Measurements from ENCODE around the gene IRAG1.

Gene IRAG1

DNA sequence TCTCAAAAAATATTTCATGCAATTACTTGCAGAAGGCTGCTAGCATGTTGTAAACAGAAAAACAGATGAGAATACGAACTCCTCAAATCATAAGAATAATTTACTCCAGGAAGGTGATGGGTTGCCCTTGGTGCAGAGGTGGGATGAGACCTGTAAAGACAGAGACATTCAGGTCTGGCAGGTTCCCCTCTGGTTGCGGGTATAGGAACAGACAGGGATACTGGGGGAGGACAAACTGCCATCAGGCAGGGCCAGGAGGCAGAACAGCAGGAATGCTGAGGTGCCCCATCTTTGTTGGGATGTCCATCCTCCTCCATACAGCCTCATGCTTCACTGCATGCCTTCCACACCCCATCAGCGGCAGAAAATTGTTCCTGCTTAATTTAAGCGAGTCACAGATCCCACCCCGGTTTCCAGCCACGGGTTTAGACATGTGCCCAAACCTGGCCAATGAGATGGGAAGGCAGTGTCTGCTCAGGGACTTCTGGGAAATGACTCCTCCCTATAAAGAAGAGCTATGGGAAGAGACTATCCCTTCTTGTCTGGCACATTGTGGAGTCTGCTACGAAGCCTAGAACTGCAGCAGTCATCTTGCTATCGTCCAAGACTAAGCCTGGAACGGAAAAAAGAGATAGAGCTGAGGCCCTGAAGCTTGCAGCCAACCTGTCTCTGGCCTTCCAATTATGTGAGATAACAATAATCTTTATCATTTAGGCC is 23.1 kb upstream of the IRAG1 start:
- Mint-ChIP-seq H3K9me3 (no peaks in the 10 kb centered on the region), H3K4me3 (no peak overlapping the region), H3K36me3 (ENCODE audit: low read depth) (no peaks in the 10 kb centered on the region), H3K4me1 (no peaks in the 10 kb centered on the region), H3K27me3 (peaks cover 7% of the 10 kb centered on the region), H3K27ac (no peak overlapping the region)
- ATAC-seq, result no peak
- DNase-seq, result no peak

DNA sequence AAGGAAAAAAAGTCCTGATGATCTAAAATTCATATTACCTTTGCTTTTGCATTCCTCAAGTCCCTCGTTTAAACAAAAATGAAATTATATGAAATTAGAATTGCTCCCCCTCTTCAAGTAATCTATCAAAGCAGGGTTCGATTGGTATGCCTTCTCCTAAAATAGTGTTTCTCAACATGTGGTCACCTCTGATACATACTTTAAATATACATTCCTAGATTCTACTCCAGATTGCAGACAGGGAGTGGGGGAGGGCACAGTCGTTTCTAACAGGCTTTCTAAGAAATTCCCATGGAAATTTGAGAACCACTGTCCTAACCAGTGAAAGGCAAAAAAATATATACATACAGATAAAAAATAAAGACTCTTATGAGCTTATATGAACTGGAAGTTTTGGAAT is 22.6 kb upstream of the IRAG1 start:
- Mint-ChIP-seq H3K36me3 (ENCODE audit: low read depth) (no peaks in the 10 kb centered on the region), H3K27me3 (peaks cover 7% of the 10 kb centered on the region), H3K4me1 (no peaks in the 10 kb centered on the region), H3K4me3 (no peak overlapping the region), H3K27ac (no peak overlapping the region), H3K9me3 (no peaks in the 10 kb centered on the region)
- ATAC-seq, result no peak
- no peak for DNase-seq

DNA sequence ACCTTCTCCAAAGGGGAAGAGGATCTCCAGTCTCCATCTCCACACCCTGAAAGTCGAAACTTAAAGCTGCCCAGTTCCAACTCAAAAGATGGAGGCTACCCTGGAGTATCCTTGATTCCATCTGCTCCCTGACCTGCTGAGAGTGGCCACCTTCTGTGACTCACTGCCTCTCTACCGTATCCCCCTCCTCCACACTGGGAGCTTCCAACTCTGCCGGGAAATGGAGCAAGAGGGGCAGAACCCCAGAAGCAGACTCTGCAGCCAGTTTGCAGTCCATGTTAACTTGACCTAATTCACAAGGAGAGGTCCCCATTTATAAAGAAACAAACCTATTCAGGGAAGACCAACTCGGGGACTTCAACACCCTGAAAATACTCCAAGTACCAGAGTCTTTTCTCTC is 22.0 kb upstream of the IRAG1 start:
- Mint-ChIP-seq H3K27ac (no peak overlapping the region), H3K36me3 (ENCODE audit: low read depth) (no peaks in the 10 kb centered on the region), H3K27me3 (peaks cover 7% of the 10 kb centered on the region), H3K9me3 (no peaks in the 10 kb centered on the region), H3K4me1 (no peaks in the 10 kb centered on the region), H3K4me3 (no peak overlapping the region)
- ATAC-seq (no peak), DNase-seq (no peak)

DNA sequence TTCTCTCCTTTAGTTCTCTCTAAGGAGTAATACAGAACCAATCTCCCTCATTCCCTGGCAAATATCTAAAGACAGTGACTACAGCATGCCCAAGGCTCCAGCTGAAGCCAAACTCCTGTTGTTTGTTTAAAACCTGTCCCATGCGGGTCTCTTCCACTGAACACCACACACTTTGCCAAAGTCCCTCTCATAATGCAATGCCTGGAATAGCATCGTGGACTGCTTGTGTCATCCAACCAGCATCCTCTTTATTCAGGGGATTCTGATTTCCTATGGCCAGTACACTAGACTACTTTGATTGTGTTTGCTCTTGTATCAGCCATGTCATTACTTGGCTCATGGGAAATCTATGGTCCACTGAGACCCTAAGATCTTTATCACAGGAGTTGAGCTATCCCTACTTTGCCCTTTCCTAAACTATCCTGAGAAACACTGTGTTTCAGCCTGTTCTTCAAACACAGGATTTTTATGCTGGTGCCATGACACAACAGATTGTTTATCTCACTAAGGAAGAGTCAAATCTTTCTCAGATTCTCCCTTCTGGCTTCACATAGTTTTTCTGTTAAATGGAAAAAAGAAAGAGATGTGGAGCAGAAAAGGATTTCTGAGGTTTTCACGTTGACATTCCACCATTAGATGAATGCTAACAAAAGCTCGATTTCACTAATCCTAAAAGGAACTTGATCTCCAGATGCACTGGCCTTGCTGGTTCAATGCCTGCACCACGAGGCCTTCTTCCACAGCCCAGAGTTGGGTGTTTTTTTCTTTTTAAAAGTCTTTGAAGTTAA is 15.9 kb upstream of the IRAG1 start:
- DNase-seq (no peak), ATAC-seq (no peak)
- H3K9me3 Mint-ChIP-seq, result no peaks in the 10 kb centered on the region
- no peak overlapping the region for H3K27ac Mint-ChIP-seq
- H3K36me3 Mint-ChIP-seq (ENCODE audit: low read depth), result no peaks in the 10 kb centered on the region
- no peaks in the 10 kb centered on the region for H3K27me3 Mint-ChIP-seq
- H3K4me3 Mint-ChIP-seq, result no peak overlapping the region
- no peaks in the 10 kb centered on the region for H3K4me1 Mint-ChIP-seq

DNA sequence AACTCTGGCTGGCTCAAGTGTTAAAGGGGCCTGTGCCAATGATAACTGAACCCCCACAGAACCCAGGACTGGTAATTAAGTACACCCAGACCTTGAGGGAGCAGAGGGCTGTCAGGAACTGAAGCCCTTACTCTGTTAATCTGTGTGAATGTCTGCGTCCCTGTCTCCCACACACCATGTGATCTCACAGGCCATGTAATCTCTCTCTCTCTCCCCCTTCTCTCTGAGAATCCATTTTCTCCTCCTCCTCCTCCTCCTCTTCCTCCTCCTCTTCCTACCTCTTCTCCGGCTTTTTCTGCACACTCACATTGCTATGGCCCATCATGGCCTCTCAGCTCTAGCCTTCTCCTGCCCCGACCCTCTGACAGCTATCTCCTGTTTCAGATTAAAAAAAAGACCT is 14.6 kb upstream of the IRAG1 start:
- no peak for DNase-seq
- no peaks in the 10 kb centered on the region for H3K9me3 Mint-ChIP-seq
- H3K36me3 Mint-ChIP-seq (ENCODE audit: low read depth), result no peaks in the 10 kb centered on the region
- H3K27ac Mint-ChIP-seq, result no peak overlapping the region
- H3K4me3 Mint-ChIP-seq, result no peak overlapping the region
- H3K27me3 Mint-ChIP-seq, result no peaks in the 10 kb centered on the region
- ATAC-seq, result no peak
- H3K4me1 Mint-ChIP-seq, result no peaks in the 10 kb centered on the region

DNA sequence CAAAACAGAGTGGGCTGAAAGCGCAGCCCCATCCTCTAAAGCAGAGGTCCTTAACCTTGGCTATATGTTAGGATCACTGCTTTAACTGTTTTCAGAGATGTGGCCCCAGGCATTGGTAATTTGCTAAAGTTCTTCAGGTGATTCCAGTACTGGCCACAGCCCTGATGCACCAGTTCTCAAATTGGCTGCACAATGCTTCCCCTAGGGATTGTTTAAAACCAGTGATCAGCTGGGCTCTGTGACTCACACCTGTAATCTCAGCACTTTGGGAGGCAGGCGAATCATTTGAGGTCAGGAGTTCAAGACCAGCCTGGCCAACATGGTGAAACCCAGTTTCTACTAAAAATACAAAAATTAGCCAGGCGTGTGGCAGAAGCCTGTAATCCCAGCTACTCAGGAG is 8.4 kb upstream of the IRAG1 start:
- H3K27ac Mint-ChIP-seq, result no peak overlapping the region
- H3K36me3 Mint-ChIP-seq (ENCODE audit: low read depth), result peaks cover 2% of the 10 kb centered on the region
- no peaks in the 10 kb centered on the region for H3K4me1 Mint-ChIP-seq
- ATAC-seq, result no peak
- no peak for DNase-seq
- no peak overlapping the region for H3K4me3 Mint-ChIP-seq
- H3K9me3 Mint-ChIP-seq, result peaks cover 5% of the 10 kb centered on the region
- no peaks in the 10 kb centered on the region for H3K27me3 Mint-ChIP-seq

DNA sequence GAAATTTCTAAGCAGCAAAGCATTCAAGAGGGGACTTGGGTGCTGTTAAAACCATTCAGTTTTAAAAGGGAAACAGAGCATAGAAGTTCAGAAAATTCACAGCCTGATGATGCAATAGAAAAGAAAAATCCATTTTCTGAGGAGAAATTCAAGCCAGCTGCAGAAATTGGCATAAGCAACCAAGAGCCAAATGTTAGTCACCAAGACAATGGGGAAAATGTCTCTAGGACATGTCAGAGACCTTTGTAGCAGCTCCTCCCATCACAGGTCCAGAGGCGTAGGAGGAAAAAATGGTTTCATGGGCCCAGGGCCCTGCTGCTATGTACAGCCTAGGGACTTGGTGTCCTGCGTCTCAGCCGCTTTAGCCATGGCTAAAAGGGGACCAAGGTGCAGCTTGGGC is 5.5 kb upstream of the IRAG1 start:
- Mint-ChIP-seq H3K27ac (no peak overlapping the region), H3K36me3 (ENCODE audit: low read depth) (peaks cover 2% of the 10 kb centered on the region), H3K27me3 (peaks cover under 1% of the 10 kb centered on the region), H3K9me3 (peaks cover 5% of the 10 kb centered on the region), H3K4me3 (no peak overlapping the region), H3K4me1 (no peaks in the 10 kb centered on the region)
- ATAC-seq (no peak), DNase-seq (no peak)

DNA sequence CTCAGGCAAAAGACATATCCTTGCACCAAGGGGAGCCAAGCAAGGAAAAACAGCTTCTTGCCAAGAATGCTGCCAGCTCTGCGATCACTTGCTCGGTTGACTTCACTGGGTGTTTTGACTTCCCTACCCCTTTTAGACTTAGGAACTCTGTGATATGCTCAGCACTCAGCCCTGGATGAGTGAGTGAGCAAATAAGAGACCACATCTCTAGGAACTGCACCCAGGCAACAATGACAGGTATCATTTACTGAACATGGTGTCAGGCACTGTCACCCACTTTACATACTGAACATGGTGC is 3.7 kb upstream of the IRAG1 start:
- peaks cover 2% of the 10 kb centered on the region for H3K36me3 Mint-ChIP-seq (ENCODE audit: low read depth)
- peaks cover 5% of the 10 kb centered on the region for H3K9me3 Mint-ChIP-seq
- H3K27me3 Mint-ChIP-seq, result peaks cover 1% of the 10 kb centered on the region
- ATAC-seq (no peak), DNase-seq (no peak)
- no peaks in the 10 kb centered on the region for H3K4me1 Mint-ChIP-seq
- H3K4me3 Mint-ChIP-seq, result no peak overlapping the region
- no peak overlapping the region for H3K27ac Mint-ChIP-seq

DNA sequence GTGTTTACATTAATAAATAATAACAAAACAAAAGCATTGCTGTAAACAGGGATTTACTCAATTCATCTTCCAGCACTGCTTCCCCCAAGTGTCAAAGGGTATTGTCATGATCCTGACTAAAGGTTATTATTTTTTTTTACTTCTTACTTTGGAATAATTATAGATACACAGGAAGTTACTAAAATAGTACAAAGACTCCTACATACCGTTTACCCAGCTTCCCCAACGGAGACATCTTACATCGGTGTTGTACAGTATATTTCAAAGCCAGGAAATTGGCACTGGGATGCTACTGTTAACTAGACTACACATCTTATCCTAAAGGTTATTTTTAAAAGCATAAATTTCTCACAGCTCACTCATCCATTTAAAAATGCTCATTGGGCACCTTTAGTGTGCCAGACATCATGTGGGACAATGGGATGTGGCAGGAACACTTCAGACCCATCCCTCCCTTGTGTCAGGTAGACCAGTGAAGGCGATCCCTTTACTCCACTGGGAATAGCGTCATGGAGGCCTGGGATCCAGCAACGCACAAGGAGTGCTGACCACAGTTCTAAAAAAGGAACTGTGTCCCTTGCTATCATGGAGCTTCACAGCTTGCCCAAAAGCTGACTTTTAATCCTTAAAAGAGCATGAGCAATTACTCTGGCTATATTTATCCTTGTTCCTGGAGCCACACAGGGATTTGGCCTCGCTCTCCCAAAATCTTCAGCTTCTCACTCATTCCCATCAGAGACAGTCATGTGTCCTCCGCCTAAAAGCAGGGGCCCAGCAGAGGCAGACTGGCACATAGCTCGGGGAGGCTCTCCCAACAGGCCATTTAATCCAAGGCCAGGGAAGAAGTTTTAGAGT is 3.1 kb upstream of the IRAG1 start:
- peaks cover 2% of the 10 kb centered on the region for H3K36me3 Mint-ChIP-seq (ENCODE audit: low read depth)
- H3K27me3 Mint-ChIP-seq, result peaks cover 3% of the 10 kb centered on the region
- DNase-seq, result no peak

DNA sequence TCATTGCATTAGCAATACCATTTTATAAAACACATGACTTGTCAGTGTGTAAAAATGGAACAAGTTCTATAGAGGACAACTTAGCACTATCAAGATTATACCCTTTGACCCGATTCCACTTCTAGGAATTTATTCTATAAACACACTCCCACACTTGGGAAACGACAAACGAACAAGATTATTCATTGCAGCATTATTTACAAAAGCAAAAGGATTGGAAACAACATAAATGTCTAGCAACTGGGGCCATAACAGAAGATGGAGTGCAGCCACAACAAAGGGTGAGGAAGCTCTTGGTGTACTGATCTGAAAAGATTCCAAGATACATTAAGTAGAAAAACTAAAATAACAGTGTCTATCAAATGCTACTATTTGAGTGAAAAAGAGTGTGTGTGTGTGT is 2.3 kb upstream of the IRAG1 start:
- Mint-ChIP-seq H3K36me3 (ENCODE audit: low read depth) (peaks cover 2% of the 10 kb centered on the region), H3K4me3 (no peak overlapping the region), H3K9me3 (peaks cover 5% of the 10 kb centered on the region), H3K4me1 (no peaks in the 10 kb centered on the region), H3K27ac (no peak overlapping the region), H3K27me3 (peaks cover 5% of the 10 kb centered on the region)
- no peak for ATAC-seq
- DNase-seq, result no peak

More for the DNA sequence above, 3.1 kb upstream of the IRAG1 start:
- H3K27ac Mint-ChIP-seq, result no peak overlapping the region
- no peaks in the 10 kb centered on the region for H3K4me1 Mint-ChIP-seq
- H3K4me3 Mint-ChIP-seq, result no peak overlapping the region
- no peak for ATAC-seq
- H3K9me3 Mint-ChIP-seq, result peaks cover 5% of the 10 kb centered on the region

DNA sequence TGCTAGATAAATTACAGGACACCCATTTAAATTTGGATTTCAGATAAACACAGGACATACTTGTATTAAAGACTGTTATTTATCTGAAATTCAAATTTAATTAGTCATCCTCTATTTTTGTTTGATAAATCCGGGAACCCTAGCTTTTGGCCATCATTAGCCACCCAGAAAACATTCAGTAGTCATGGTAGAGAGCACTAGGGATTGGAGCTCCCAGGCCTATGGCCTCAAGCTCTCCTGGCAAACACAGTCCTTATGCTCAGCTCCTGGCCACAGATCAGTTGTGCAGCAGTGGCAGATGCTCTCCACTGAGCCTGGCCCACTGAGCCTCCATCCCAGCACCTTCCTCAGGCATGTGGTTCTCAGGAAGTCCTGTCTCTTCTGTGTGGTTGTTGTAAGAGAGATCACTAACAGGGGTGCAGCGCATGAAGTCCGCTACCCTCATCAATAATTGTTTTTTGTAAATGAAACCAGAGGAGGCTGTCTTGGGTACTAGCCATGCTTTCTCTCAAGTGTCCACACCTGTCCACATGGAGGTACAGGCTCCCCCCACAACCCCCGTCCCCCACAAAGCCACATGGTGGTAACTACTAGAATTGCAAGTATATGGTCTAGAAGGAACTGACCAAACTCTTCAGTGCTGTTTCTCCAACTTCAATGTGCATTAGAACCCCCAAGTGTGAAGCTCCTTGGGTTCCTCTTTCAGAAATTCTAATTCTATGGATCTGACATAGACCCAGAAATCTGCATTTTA is 1.1 kb upstream of the IRAG1 start:
- DNase-seq, result no peak
- Mint-ChIP-seq H3K4me3 (no peak overlapping the region), H3K4me1 (no peaks in the 10 kb centered on the region), H3K27ac (no peak overlapping the region), H3K27me3 (peaks cover 8% of the 10 kb centered on the region), H3K9me3 (peaks cover 5% of the 10 kb centered on the region), H3K36me3 (ENCODE audit: low read depth) (peaks cover 2% of the 10 kb centered on the region)
- no peak for ATAC-seq

DNA sequence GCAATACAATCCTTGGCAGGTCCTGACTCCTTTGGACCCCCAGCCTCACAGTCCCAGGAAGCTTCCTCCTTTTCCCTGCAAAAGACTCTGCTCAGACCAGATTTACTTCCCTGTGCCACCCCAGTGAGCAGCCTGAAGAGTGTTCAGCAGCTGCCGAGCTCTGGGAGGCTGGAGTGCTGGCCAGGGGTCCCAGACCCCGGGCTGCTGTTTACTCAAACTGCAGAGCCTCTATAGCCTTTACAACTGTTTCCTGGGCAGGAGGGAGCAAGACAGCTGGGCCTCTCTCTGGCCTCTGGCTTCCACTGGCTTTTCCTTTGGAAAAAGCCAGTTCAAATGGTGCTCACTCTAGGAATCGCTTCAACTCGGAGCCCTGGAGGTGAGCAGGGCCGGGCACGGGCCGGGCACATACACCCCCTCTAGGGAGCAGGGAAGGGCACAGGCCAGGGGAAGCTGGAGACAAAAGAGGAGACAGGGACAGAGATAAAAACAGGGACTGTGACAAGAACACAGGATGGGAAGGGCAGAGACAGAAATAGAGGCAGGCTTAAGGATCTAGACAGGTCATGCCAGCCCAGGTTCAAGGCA is 932 bp downstream of the IRAG1 start:
- H3K9me3 Mint-ChIP-seq, result no peaks in the 10 kb centered on the region
- H3K4me1 Mint-ChIP-seq, result no peaks in the 10 kb centered on the region
- no peaks in the 10 kb centered on the region for H3K36me3 Mint-ChIP-seq (ENCODE audit: low read depth)
- peaks cover 8% of the 10 kb centered on the region for H3K27me3 Mint-ChIP-seq
- no peak overlapping the region for H3K27ac Mint-ChIP-seq
- no peak for ATAC-seq
- no peak overlapping the region for H3K4me3 Mint-ChIP-seq
- no peak for DNase-seq

DNA sequence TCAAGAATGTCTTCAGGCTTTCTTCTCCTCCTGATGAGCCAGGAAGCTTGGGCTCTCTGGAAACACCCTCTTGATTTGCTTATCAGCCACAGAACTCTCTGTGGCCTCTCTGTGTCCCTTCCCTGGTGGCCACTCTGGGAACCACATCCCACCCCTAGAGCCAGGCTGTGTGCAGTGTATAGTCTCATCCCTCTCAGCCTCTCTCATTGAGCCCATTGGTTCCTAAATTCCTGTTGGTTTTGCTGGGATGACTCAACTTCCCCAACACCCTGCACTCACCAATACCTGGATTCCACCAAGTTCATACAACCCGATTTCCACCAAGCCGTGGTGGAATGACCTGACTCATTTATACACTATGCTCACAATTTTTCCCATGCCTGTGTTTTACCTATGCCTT is 5.2 kb downstream of the IRAG1 start:
- DNase-seq (peak; percentile 6), ATAC-seq (peak; percentile 28)
- Mint-ChIP-seq H3K4me1 (no peaks in the 10 kb centered on the region), H3K27ac (no peak overlapping the region), H3K36me3 (ENCODE audit: low read depth) (no peaks in the 10 kb centered on the region), H3K9me3 (no peaks in the 10 kb centered on the region), H3K27me3 (peaks cover 6% of the 10 kb centered on the region), H3K4me3 (no peak overlapping the region)

DNA sequence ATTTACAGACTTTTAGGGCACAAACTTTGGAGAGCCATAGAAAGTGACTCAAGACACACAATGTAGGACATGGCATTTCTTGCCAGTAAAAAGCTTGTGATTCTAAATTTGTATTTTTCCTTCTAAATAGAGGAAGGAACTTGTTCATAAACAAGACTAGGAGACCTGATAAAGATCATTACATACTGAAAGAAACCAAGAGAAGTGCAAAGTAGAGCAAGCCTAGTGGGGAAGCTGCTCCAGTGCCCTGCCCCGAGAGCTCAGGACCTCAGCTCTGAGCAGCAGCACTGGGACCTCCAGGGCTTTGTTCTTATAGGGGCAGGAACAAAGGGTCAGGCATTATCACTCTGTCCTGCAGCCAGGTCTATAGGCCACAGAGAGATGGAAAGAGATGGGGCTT is 7.2 kb downstream of the IRAG1 start:
- Mint-ChIP-seq H3K36me3 (ENCODE audit: low read depth) (no peaks in the 10 kb centered on the region), H3K27ac (no peak overlapping the region), H3K4me1 (no peaks in the 10 kb centered on the region), H3K9me3 (no peaks in the 10 kb centered on the region), H3K4me3 (no peak overlapping the region), H3K27me3 (peaks cover 3% of the 10 kb centered on the region)
- ATAC-seq, result no peak
- no peak for DNase-seq

Measured in activated naive CD8-positive, alpha-beta T cell treated with anti-CD3 and anti-CD28 coated beads, Interleukin-2, amount 50 U/mL, for 24 hours (primary cell).